ENCODE data around the gene ADGRD2.

The ADGRD2 gene

GRCh38 chr9:124465736-124466135 is 15.5 kb downstream of the ADGRD2 start:
- H3K4me3 ChIP-seq (replicated peaks; ENCODE audit: low read depth, low read length) = no peak overlapping the region
- no peak for TF ChIP-seq CTCF (IDR thresholded peaks at IDR 0.05; ENCODE audit: low read length, missing control alignments)

GRCh38 chr9:124467410-124468060 is 17.3 kb downstream of the ADGRD2 start:
- no peak overlapping the region for H3K4me3 ChIP-seq (replicated peaks; ENCODE audit: low read depth, low read length)
- TF ChIP-seq CTCF (IDR thresholded peaks at IDR 0.05; ENCODE audit: low read length, missing control alignments) = no peak
- no peak for DNase-seq (ENCODE audit: low read depth)

More at GRCh38 chr9:124465736-124466135, 15.5 kb downstream of the ADGRD2 start:
- DNase-seq (ENCODE audit: low read depth) = no peak

GRCh38 chr9:124468061-124468740 is 17.9 kb downstream of the ADGRD2 start:
- H3K4me3 ChIP-seq (replicated peaks; ENCODE audit: low read depth, low read length) = no peak overlapping the region
- TF ChIP-seq CTCF (IDR thresholded peaks at IDR 0.05; ENCODE audit: low read length, missing control alignments) = no peak
- no peak for DNase-seq (ENCODE audit: low read depth)

GRCh38 chr9:124469011-124469832 is 19.0 kb downstream of the ADGRD2 start:
- no peak overlapping the region for H3K4me3 ChIP-seq (replicated peaks; ENCODE audit: low read depth, low read length)
- DNase-seq (ENCODE audit: low read depth) = no peak
- no peak for TF ChIP-seq CTCF (IDR thresholded peaks at IDR 0.05; ENCODE audit: low read length, missing control alignments)

- no peak for DNase-seq (ENCODE audit: low read depth)
- no peak overlapping the region for H3K4me3 ChIP-seq (replicated peaks; ENCODE audit: low read depth, low read length)
- no peak for TF ChIP-seq CTCF (IDR thresholded peaks at IDR 0.05; ENCODE audit: low read length, missing control alignments)
These were observed 20.1 kb downstream of the ADGRD2 start for GRCh38 chr9:124470306-124470705.

- TF ChIP-seq CTCF (IDR thresholded peaks at IDR 0.05; ENCODE audit: low read length, missing control alignments) = no peak
- DNase-seq (ENCODE audit: low read depth) = no peak
- no peak overlapping the region for H3K4me3 ChIP-seq (replicated peaks; ENCODE audit: low read depth, low read length)
These were observed 20.5 kb downstream of the ADGRD2 start for GRCh38 chr9:124470726-124471125.
